NCI-H748 (cell line): Measurements from ENCODE around the gene CFH.
A peak's percentile ranks its signal among the peaks of the same experiment; 100 is the strongest.
"Not testable (repeated sequence)": the region's sequence is repeated elsewhere in the genome, so short reads cannot be mapped to it uniquely, and the experiment has no call there.

Experiments
- DNase-seq: peaks from one replicate; lab custom pipeline; 2025; ENCODE audit not compliant: unreplicated experiment; lab: John Stamatoyannopoulos, UW

CFH gene

DNA sequence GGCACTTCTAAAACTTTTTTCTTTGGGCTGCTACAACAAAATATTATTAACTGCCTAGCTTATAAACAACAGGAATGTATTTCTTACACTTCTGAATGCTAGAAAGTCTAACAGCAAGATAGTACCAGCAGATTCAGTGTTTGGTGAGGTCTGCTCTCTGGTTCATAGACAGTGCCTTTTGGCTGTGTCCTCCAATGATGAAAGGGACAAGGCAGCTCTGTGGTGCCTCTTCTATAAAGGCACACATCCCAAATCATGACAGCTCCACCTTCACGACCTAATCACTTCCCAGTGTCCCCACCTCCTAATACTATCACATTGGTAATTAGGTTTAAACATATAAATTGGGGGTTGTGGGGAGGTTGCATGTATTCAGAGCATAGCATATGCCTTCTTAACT, 9.5 kb downstream of the CFH start:
- no peak for DNase-seq

DNA sequence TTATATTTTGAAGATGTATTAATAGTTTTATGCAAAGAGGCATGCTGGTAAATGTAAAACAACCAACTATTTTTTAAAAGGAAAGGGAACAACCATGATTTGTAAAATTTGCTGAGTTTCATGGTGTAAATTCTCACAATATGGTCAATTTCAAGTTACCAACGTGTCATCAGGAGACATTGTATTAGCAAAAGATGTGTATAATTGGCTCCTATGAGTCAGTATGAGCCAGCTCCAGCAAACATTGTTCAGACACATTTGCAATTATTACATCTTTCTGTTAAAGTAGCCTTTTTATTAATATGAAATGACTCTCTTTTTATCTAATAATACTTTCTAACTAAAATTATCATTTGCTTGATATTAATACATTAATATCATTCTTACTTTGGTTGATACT, 15.3 kb downstream of the CFH start:
- DNase-seq = no peak

DNA sequence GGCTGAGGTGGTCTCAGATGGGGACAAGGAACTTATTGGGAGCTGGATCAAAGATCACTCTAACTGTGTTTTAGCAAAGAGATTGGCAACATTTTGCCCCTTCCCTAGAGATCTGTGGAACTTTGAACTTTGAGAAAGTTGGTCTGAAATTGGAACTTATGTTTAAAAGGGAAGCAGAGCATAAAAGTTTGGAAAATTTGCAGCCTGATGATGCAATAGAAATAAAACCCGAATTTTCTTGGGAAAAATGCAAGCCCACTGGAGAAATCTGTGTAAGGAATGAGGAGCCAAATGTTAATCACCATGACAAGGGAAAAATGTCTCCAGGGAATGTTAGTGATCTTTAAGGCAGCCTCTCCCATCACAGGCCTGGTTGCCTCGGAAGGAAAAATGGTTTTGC, 17.2 kb downstream of the CFH start:
- DNase-seq = no peak

DNA sequence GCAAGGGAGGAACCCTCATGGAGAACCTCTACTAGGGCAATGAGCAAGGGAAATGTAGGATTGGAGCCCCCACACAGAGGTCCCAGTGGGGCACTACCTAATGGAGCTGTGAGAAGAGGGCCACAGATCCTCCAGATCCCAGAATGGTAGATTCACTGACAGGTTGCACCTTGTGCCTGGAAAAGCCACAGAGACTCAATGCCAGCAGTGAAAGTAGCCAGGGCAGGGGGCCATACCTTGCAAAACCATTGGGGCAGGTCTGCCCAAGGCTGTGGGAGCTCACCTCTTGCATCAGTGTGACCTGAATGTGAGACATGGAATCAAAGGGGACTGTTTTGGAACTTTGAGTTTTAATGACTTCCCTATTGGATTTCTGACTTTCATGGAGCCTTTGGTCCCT, 17.9 kb downstream of the CFH start:
- DNase-seq = no peak

DNA sequence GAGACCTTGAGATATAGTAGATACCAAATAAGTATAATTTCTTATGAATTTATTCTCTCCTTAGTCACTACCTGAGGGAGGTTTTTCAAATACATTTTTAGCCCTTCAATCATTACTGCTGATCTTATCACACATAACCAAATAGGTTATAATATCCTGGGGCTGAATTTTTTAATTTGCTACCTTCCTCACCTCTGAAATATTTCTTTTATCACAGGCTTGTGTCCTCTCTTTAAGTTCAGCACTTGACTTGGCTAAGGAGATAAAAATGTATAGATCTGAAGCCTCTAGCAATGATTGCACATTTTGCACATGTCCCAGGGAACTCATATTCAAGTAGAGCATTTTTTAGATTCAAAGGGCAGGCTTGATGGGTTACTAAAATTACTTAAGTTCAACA, 23.1 kb downstream of the CFH start:
- no peak for DNase-seq

DNA sequence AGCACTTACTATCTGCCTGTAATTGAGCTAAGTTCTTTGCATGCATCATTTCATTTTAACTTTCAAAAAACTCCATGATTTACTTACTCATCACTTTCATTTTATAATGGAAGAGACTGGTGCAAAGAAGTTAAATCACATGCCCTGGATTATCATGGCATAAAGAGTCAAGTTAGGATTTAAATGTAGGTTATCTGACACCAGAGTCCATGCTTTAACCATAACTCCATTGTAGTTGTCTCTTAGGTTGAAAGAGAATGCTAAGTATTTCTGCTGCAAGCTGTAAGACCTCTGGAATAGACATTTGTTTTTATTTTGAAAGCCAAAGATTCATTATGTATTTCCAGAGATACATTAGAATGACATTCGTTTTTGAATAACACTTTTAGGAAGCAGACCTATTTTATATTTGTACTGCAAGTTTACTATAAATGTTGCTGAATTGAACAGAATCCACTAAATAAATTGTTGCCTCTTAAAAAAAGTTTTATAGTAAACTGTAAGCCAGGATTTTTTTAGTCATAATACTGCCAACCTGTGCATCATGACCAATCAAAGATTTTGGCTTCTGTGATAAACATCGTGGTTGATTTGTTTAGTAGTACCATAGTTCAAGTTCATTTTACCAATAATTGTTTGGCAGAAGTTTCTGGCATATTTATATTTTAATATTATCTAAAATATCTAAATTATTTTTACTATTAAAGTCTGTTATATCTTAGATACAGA, 26.1 kb downstream of the CFH start:
- DNase-seq = no peak

DNA sequence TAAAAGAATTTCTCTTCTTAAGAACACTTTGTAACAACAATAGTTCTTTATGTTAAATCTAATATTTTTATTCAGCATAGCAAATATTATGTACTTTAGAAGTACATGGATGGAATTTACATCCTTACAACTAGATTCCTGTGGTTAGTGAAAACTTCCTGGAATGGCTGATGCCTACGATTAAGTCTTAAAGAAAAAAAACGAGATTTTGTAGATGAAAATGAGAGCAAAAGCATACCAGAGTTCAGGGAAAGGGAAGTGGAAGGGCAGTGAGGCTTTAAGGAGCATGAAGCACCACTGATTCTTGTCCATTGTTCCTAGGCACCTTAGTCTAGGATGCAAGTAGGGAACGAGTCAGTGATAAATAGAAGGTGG, 26.7 kb downstream of the CFH start:
- DNase-seq = no peak

DNA sequence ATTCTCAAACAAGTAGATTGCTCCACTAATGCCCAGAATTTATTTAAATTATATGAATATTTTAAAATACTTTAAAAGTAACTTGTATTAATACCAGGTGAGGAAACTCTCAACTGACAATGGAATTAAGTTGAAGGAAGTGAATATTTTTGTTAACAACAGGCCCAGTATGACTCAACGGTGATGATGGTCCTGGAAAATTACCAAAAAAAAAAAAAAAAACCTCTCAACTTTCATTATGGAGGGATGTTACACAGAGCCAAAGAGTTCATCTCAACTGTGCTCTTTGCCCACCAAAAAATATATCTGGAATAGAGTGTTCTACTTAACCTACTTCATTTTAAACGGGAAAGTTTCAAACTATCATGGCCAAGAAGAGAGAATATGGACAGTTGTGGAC, 28.3 kb downstream of the CFH start:
- DNase-seq = no peak

DNA sequence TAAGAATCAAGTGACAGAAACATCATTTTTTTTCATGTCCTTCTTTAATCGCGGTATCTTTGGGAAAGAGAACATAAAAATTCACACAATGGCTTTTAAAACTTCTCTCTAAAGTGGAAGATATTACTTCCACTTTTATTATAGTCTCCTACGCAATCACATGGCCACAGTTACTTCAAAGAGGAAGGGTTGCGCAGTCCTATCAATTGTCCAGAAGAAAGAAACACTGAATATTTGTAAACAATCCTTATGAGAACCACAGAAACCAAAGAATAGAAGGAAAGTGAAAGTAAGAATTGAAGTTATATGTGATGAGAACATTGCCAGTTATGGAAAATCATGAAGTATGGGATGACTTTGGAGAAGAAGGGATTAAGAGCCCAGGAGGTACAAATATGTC, 32.6 kb downstream of the CFH start:
- DNase-seq = no peak

DNA sequence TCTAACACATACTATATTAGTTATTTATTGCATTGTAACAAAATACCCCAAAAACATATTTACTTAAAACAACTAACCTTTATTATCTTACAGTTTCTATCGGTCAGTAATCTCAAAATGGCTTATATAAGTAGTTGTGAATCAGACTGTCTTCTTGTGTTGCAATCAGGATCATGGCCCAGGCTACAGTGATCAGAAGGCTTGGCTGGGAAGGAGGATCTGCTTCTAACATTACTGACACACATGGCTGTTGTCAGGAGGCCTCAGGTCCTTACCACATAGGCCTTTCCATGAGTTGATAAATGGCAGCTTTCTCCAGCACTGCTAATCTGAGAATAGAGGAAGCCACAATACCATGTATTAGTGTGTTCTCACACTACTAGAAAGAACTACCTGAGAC, 33.7 kb downstream of the CFH start:
- DNase-seq = no peak

DNA sequence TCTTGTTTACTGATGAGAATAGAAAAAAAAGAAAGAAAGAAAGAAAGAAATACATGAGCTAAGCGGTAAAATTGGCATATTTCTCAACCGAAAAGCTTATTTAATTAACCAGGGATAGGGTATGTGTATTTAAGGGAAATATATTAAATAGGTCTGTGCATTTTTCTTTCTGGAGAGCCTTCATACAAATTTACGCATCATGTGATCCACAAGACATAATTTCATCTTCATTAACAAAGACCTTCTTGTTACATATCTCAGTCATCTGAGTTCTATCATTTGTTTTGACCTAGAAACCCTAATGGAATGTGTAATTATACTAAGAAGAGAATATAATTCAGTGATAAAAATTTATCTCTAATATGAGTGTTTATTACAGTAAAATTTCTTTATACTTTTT, 37.2 kb downstream of the CFH start:
- DNase-seq = no peak

DNA sequence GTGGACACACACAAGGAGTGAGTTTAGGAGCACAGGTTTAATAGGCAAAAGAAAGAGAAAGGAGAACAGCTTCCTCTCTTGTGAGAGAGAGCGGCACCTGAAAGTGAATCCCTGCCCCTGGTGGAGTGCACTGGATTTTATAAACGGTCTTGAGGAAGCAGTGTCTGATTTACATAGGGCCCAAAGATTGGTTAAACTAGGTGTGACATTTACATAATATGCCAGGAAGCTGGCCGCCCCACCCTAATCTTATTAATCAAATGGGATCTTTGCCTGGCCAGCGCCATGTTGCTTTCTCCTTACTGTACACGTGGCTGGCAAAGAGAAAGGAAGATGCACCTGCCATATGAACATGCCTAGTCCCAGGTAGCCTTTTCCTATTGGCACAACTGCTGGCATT, 38.7 kb downstream of the CFH start:
- peak; percentile 19 for DNase-seq

DNA sequence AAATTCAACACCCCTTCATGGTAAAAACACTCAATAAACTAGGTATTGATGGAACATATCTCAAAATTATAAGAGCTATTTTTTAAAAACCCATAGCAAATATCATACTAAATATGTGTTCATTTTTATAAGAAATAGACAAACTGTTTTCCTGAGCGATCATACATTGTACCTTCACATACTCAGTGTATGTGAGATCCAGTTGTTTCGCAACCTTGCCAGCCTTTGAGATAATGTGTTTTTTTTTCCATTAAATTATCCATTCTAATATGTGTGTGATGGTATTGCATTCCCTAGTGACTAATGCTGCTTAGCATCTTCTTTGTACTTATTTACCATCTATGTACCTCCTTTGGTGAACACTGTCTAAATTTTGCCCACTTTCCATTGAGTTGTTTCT, 47.1 kb downstream of the CFH start:
- no peak for DNase-seq

DNA sequence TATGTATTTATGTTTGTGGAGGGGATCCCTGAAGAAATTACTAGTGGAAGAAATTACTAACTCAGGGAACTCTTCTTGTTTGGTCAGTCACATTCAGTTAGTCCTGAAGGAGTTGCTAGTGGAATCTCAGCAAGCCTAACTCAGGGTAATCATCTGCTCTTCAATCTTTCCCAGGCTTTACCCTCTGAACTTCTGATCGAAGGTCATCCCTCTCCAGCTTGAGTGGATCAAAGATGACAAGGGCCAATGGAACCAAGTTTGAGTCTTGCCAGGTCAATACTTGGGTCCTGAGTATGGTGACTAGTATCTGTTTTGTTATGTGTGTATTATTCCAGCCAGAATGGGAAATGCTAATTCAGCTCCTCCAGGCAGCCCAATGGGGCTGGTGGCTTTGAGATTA, 49.3 kb downstream of the CFH start:
- DNase-seq = no peak

DNA sequence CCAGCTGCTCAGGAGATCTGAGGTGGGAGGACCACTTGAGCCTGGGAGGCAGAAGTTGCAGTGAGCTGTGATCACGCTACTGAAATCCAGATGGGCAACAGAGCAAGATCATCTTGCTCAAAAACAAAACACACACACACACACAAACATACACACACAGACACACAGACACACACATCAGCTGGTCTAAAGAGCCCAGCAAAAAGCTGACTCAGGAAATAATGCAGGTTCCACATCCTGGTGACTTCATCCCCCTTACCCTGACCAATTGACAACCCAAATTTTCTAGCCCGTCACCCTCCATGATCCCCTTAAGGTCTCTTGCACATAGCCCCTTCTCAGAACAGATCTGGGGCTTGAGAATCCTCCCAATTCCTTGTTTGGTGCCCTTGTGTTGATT, 58.0 kb downstream of the CFH start:
- DNase-seq = not testable (repeated sequence)

DNA sequence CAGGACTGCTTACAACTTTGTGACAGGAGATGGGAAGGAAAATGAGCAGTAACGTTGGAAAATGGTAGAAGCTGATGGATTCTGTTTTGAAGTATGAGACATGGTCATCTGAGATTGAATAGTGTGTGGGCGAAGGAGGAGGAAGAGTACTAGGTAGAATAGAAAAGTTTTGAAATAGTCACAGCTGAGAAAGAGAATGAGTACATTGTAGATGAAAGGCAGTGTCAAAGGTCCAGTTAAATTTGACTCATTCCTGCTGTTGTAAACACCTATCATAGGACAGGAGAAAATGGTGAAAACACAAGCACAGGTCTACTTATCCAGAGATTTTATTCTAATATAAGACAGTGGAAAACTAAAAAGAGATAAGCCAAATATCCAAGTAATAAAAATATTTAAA, 66.0 kb downstream of the CFH start:
- DNase-seq = no peak

DNA sequence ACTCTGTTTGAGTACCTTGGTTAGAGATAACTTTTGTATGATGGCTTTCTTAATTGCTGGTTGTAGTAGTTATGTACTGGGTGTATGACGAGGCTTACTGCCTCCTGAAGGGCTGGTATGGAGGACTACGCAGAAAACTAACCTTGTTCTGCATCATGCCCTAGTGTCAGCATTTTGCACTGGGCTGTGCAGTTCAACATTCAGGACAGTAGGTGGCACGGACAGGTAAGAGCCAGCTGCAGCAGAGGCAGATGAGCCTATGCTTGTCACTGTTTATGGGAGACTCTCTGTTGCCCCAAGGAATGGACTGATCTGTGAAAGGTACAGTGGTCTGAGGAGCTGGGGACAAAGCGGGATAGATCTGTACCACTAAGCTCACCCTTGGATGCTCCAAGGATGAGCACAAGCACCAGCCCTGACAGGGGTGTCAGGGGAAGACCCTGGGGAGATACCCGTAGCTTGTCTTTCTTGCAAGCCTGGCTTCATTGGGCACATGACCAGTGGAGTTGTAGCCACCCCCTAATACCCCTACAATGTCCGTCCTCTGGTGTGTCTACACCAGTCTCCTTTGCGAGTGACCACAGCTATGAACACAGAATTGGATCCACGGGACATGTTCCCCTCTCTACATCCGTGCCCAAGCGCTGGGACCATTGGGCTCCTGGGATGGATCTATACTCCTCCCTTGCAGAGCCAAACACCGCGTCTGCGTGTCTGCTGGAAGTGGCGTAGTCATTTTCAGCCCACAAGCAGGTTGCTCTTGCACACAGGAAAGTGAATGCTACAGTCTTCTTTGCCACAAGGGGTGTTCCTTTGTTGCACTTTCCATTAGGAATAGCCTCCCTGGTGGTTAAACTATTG, 71.7 kb downstream of the CFH start:
- peak; percentile 52 for DNase-seq

DNA sequence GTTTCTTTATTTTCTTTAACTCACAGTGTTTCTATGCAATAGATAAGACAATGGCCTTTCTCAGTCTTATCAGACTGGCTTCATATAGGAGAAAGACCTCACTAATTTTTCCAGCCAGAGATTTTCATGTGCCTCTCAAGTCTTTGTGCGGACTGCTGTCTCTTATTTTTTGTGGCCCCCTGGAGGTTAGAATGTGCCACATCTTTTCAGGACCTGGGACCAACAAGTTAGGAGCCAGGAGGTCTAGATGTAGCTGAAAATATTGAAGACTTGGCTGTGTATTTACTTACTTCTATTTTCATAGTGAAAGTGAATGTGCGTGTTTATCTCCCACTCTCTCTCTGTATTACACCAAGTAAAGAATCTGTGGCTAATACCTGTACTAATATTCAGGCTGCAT, 80.7 kb downstream of the CFH start:
- DNase-seq = no peak

DNA sequence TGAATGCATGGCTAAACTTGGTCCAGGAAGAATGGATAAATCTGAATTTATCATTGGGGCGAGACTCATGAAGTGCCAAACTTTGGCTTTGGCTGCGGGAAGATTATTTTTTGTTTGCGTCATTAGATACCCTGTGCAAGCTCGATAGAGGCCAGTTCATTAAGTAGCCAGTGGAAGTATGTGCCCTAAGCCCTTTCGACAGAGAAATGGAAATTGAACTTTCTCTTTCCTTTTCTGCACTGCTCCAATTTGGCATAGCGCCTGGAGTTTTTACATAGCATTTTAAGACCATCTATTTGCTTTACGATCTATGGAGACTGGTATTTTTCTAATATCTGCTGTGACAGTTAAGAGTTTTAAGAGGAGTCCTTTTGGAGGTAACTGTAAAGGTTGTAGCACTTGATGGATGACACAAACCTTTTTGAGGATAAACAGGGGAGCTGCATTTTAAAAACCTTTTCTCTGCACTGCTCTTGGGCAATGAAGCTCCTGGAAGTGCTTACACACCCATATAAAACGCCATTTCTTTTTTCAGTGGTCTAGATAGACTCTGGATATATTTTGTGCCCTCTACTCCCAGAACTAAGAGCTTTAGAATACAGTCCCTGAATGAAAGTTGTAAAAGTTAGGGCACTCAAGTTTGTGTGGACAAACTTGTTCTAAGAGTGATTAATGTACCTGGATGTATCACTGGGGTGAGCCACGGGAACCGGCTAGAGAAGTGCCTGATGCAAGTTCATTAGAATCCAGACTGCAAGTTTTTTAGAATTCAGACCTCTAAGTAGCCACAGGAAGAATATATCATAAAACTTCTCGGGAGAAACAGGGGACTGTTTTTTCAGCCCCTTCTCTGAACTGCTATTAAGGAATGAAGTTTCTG, 81.5 kb downstream of the CFH start:
- no peak for DNase-seq

DNA sequence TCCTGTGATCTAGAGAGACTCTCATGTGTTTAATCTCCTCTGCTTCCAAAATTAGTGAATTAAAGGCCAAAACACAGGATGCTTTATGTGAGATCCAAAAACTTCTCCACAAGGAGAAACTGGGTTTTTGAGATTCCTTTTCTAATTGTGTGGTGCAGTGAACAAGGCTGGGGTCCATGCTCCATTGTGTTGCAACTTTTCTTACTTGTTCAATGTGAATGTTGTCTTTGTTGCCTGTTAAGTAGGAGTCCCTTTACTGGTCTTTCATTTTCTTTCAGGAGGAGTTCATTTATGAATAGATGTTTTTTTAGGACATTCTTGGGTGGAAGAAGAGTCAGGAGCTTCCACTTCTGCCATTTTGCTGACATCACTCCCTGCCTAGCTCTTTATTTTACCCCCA, 82.2 kb downstream of the CFH start:
- no peak for DNase-seq

DNA sequence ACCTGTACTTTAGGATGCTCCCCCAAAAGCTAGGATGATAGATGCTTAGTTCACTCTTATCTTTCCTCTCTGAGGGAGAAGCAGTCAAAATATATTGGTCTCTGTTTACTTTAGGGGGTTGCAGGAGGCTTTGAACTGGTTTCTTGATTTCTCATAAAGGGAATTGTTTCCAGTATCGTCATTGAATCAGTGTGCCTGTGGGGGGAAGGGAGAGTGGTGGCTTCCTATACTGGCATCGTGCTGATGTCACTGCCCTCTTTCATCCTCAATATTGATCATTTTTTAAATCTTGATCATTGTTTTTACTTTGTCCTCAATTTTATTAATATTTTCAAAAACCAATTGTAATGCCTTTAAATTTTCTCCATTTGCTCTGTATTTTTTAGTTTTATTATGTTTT, 82.6 kb downstream of the CFH start:
- no peak for DNase-seq

DNA sequence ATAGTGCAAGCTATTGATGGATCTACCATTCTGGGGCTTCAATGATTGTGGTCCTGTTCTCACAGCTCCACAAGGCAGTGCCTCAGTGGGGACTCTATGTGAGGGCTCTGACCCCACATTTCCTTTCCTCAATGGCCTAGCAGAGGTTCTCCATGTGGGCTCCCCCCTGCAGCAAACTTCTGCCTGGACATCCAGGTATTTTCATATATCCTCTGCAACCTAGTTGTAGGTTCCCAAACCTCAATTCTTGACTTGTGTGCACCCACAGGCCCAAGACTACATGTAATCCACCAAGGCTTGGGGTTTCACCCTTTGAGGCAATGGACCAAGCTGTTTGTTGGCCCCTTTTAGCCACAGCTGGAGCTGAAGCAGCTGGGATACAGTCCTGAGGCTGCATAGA, 86.9 kb downstream of the CFH start:
- DNase-seq = no peak
